Activated T-cell treated with anti-CD3 and anti-CD28 coated beads for 48 hours (primary cell): ENCODE results near the gene BTN1A1.
"Not testable (repeated sequence)": the region's sequence is repeated elsewhere in the genome, so short reads cannot be mapped to it uniquely, and the experiment has no call there.

Experiments
- DNase-seq: peaks from one replicate; pipeline ENCODE4 v3.0.0-alpha.2; 2020; ENCODE audit warnings: low read depth

Gene BTN1A1

GRCh38 chr6:26537160-26537845 lies 37.2 kb downstream of the BTN1A1 start:
- DNase-seq, result peak; percentile 89

GRCh38 chr6:26537846-26538571 lies 37.9 kb downstream of the BTN1A1 start, which contains the start of gene HMGN4:
HMGN4 (plus strand) TSS chr6:26538366; CDS start chr6:26545207, 6,841 bp downstream.
- peak; percentile 77 for DNase-seq

- no peak for DNase-seq
Measured at GRCh38 chr6:26538572-26538902, 38.4 kb downstream of the BTN1A1 start.

GRCh38 chr6:26539071-26539615 lies 39.0 kb downstream of the BTN1A1 start:
- no peak for DNase-seq

GRCh38 chr6:26541579-26541978 lies 41.5 kb downstream of the BTN1A1 start:
- DNase-seq, result no peak

GRCh38 chr6:26543953-26544352 lies 43.9 kb downstream of the BTN1A1 start:
- DNase-seq, result no peak

GRCh38 chr6:26544473-26544872 lies 44.4 kb downstream of the BTN1A1 start:
- no peak for DNase-seq

- DNase-seq, result no peak
Measured at GRCh38 chr6:26545627-26546026, 45.5 kb downstream of the BTN1A1 start.

GRCh38 chr6:26547363-26547762 lies 47.3 kb downstream of the BTN1A1 start:
- not testable (repeated sequence) for DNase-seq

GRCh38 chr6:26550250-26550993 lies 50.3 kb downstream of the BTN1A1 start:
- DNase-seq, result peak; percentile 56

GRCh38 chr6:26552205-26552604 lies 52.1 kb downstream of the BTN1A1 start:
- no peak for DNase-seq

GRCh38 chr6:26552640-26553188 lies 52.6 kb downstream of the BTN1A1 start:
- DNase-seq, result no peak

GRCh38 chr6:26553264-26553634 lies 53.1 kb downstream of the BTN1A1 start:
- DNase-seq, result peak; percentile 70

GRCh38 chr6:26553635-26554446 lies 53.7 kb downstream of the BTN1A1 start:
- peak; percentile 73 for DNase-seq

GRCh38 chr6:26554447-26554696 lies 54.3 kb downstream of the BTN1A1 start:
- DNase-seq, result no peak

GRCh38 chr6:26554697-26555504 lies 54.8 kb downstream of the BTN1A1 start:
- DNase-seq, result peak; percentile 63

GRCh38 chr6:26555505-26556262 lies 55.6 kb downstream of the BTN1A1 start:
- DNase-seq, result no peak

GRCh38 chr6:26556263-26557070 lies 56.4 kb downstream of the BTN1A1 start:
- DNase-seq, result peak; percentile 59
